GM12872 (cell line): ENCODE data around the gene MAN1C1.

Experiments
- CTCF ChIP-seq: IDR thresholded peaks from 3 replicates; pipeline ENCODE4 v1.5.1; 2011; ENCODE audit warnings: low read depth, mild to moderate bottlenecking, low read length, moderate library complexity; ENCODE audit not compliant: insufficient read depth

Gene MAN1C1

GRCh38 chr1:25694167-25695007, 77.8 kb downstream of the MAN1C1 start:
- TF ChIP-seq CTCF = no peak

- no peak for TF ChIP-seq CTCF
These were observed 78.6 kb downstream of the MAN1C1 start for GRCh38 chr1:25695090-25695770.

GRCh38 chr1:25695771-25696311, 79.2 kb downstream of the MAN1C1 start:
- TF ChIP-seq CTCF = no peak

- TF ChIP-seq CTCF = no peak
These were observed 81.0 kb downstream of the MAN1C1 start for GRCh38 chr1:25697435-25698217.

GRCh38 chr1:25698252-25698651, 81.7 kb downstream of the MAN1C1 start:
- TF ChIP-seq CTCF = no peak

- TF ChIP-seq CTCF = no peak
These were observed 83.0 kb downstream of the MAN1C1 start for GRCh38 chr1:25699500-25700143.

GRCh38 chr1:25700144-25700523, 83.5 kb downstream of the MAN1C1 start:
- TF ChIP-seq CTCF = no peak
